ENCODE results near the gene NCOA5. TPM values are rescaled to one million over a fixed set of nuclear protein-coding genes. Genes with fewer than 3 reads are reported as not detected.
"Not testable (repeated sequence)": the region's sequence is repeated elsewhere in the genome, so short reads cannot be mapped to it uniquely, and the experiment has no call there.

Gene NCOA5
- total and polyA plus RNA-seq, 2 experiments from 2014 or later = 8.4 to 22.8 TPM

- H3K27me3 ChIP-seq (ENCODE audit: insufficient read depth) = peaks cover 12% of the 10 kb centered on the region
- H3K4me2 ChIP-seq = peak overlapping the region; percentile 82
- H4K20me1 ChIP-seq (replicated peaks; ENCODE audit: insufficient read depth) = peaks cover 19% of the 10 kb centered on the region
- peaks cover 24% of the 10 kb centered on the region for H3K79me2 ChIP-seq (replicated peaks; ENCODE audit: insufficient read depth)
- not testable (repeated sequence) for H3F3A ChIP-seq (replicated peaks; ENCODE audit: low read depth); H3K9me2 ChIP-seq (ENCODE audit: insufficient read depth); H3K36me3 ChIP-seq (ENCODE audit: insufficient read depth); H3K27me3 Mint-ChIP-seq (ENCODE audit: insufficient read depth, low read depth, poor library complexity); H3K4me3 Mint-ChIP-seq; H3K27ac ChIP-seq (ENCODE audit: low read depth); H3K36me3 Mint-ChIP-seq (ENCODE audit: low read depth); H3K27ac Mint-ChIP-seq; ATAC-seq; H3K9me3 Mint-ChIP-seq
- H3K4me3 ChIP-seq = peak overlapping the region; percentile 61
- peak; percentile 60 for DNase-seq (ENCODE audit: low spot score)
- H3K4me1 Mint-ChIP-seq = peaks cover 16% of the 10 kb centered on the region
- H3K4me1 ChIP-seq (ENCODE audit: insufficient read depth) = peaks cover 15% of the 10 kb centered on the region
- H2AFZ ChIP-seq = peak overlapping the region; percentile 87
Observed at GRCh38 chr20:46091622-46092535, 2.1 kb upstream of the NCOA5 start.

- H3K27me3 ChIP-seq (ENCODE audit: insufficient read depth) = peaks cover 12% of the 10 kb centered on the region
- H3K27ac ChIP-seq (ENCODE audit: low read depth) = peak overlapping the region; percentile 94; the same call in 1 of the 2 replicates
- no peaks in the 10 kb centered on the region for H3K36me3 ChIP-seq (ENCODE audit: insufficient read depth)
- H4K20me1 ChIP-seq (replicated peaks; ENCODE audit: insufficient read depth) = peaks cover 40% of the 10 kb centered on the region
- peak overlapping the region; percentile 99 for H3K4me2 ChIP-seq
- H3K9me2 ChIP-seq (ENCODE audit: insufficient read depth) = peaks cover 4% of the 10 kb centered on the region; the same call in 1 of the 2 replicates
- peak overlapping the region; percentile 91 for H3K4me3 ChIP-seq
- H3K79me2 ChIP-seq (replicated peaks; ENCODE audit: insufficient read depth) = peaks cover 51% of the 10 kb centered on the region
- peak; percentile 53 for DNase-seq (ENCODE audit: low spot score)
- 0 out of 2 replicates have a peak, but pooled peaks cover 3% of the 10 kb centered on the region for H3F3A ChIP-seq (replicated peaks; ENCODE audit: low read depth)
- H3K4me1 ChIP-seq (ENCODE audit: insufficient read depth) = peaks cover 15% of the 10 kb centered on the region
- peaks cover 28% of the 10 kb centered on the region for H3K4me1 Mint-ChIP-seq
- peaks cover 2% of the 10 kb centered on the region; the same call in 1 of the 3 replicates for H3K36me3 Mint-ChIP-seq (ENCODE audit: low read depth)
- peaks cover 8% of the 10 kb centered on the region; the same call in 2 of the 3 replicates for H3K9me3 Mint-ChIP-seq
- ATAC-seq = peak; percentile 61
- H3K4me3 Mint-ChIP-seq = peak overlapping the region; percentile 93
- H3K27ac Mint-ChIP-seq = peak overlapping the region; percentile 95
- no peak overlapping the region for H2AFZ ChIP-seq
- no peaks in the 10 kb centered on the region for H3K27me3 Mint-ChIP-seq (ENCODE audit: insufficient read depth, low read depth, poor library complexity)
- TF ChIP-seq EZH2 (IDR thresholded peaks at IDR 0.05; ENCODE audit: low read depth, unreplicated experiment) (no peak), POLR2AphosphoS5 (IDR thresholded peaks at IDR 0.05; ENCODE audit: low read depth) (no peak), STAT1 (IDR thresholded peaks at IDR 0.05; ENCODE audit: unreplicated experiment) (no peak), NANOG (IDR thresholded peaks at IDR 0.05; ENCODE audit: borderline replicate concordance) (no peak), EZH2phosphoT487 (IDR thresholded peaks at IDR 0.05; ENCODE audit: unreplicated experiment) (no peak), CTCF (conservative IDR thresholded peaks at IDR 0.05; ENCODE audit: low read depth in 2 of 2) (no peak), ZNF462 (CRISPR knock-in tag; IDR thresholded peaks at IDR 0.05) (no peak), ETS1 (IDR thresholded peaks at IDR 0.05) (no peak), CREB1 (CRISPR knock-in tag; IDR thresholded peaks at IDR 0.05; ENCODE audit: low read depth) (no peak), JUNB (IDR thresholded peaks at IDR 0.05; ENCODE audit: unreplicated experiment) (no peak), ZNF114 (CRISPR knock-in tag; IDR thresholded peaks at IDR 0.05) (no peak)
Observed at GRCh38 chr20:46089167-46089416, 670 bp downstream of the NCOA5 start.
